Measurements from ENCODE around the gene PAX4.

GRCh38 chr7:127618775-127619174 lies 833 bp upstream of the PAX4 start:
- TF ChIP-seq CTCF (IDR thresholded peaks at IDR 0.05; ENCODE audit: insufficient read depth, low read length), result no peak
- TF ChIP-seq REST (IDR thresholded peaks at IDR 0.05; ENCODE audit: insufficient replicate concordance, low read depth), result no peak
- TF ChIP-seq POLR2AphosphoS5 (IDR thresholded peaks at IDR 0.05; ENCODE audit: low read depth), result no peak
